ENCODE data around the gene POLG2.

Gene POLG2

GRCh38 chr17:64459284-64459747 is 37.5 kb downstream of the POLG2 start:
- no peaks in the 10 kb centered on the region for H3K27me3 ChIP-seq (ENCODE audit: insufficient read depth, poor library complexity, severe bottlenecking)
- no peaks in the 10 kb centered on the region for H3K9me3 ChIP-seq (ENCODE audit: severe bottlenecking)
- TF ChIP-seq, protein P1, sequence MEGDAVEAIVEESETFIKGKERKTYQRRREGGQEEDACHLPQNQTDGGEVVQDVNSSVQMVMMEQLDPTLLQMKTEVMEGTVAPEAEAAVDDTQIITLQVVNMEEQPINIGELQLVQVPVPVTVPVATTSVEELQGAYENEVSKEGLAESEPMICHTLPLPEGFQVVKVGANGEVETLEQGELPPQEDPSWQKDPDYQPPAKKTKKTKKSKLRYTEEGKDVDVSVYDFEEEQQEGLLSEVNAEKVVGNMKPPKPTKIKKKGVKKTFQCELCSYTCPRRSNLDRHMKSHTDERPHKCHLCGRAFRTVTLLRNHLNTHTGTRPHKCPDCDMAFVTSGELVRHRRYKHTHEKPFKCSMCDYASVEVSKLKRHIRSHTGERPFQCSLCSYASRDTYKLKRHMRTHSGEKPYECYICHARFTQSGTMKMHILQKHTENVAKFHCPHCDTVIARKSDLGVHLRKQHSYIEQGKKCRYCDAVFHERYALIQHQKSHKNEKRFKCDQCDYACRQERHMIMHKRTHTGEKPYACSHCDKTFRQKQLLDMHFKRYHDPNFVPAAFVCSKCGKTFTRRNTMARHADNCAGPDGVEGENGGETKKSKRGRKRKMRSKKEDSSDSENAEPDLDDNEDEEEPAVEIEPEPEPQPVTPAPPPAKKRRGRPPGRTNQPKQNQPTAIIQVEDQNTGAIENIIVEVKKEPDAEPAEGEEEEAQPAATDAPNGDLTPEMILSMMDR (IDR thresholded peaks at IDR 0.05; ENCODE audit: poor library complexity, severe bottlenecking): no peak
- H3K36me3 ChIP-seq (ENCODE audit: low read depth): no peaks in the 10 kb centered on the region
- ATAC-seq (ENCODE audit: low read depth) (peak; percentile 54), DNase-seq (ENCODE audit: low spot score) (no peak)
- no peak overlapping the region for H3K27ac ChIP-seq (ENCODE audit: poor library complexity, severe bottlenecking)
- H3K4me3 ChIP-seq (ENCODE audit: severe bottlenecking): no peak overlapping the region
- H3K4me1 ChIP-seq (ENCODE audit: insufficient read depth, poor library complexity, severe bottlenecking): no peaks in the 10 kb centered on the region

DNA sequence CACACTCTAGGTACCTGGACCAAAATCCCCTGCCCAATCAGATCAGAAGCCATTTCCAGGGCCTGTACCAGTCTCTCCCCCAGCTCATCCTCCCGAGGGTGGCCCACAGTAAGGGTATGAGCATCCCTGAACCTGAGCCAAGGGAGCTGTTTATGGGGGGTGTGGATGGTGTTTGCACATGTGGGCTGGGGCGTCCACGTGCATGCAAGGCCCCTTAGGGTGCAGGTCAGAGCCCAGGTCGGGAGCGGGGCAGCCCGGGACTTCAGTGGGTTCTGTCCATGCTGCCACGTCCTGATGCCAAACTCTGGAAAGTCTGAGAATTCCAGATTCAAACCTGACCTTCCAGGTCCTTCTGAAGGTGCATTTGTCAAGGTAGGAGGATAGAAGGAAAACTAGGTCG is 38.1 kb downstream of the POLG2 start:
- no peaks in the 10 kb centered on the region for H3K36me3 ChIP-seq (ENCODE audit: low read depth)
- H3K27me3 ChIP-seq (ENCODE audit: insufficient read depth, poor library complexity, severe bottlenecking): no peaks in the 10 kb centered on the region
- H3K27ac ChIP-seq (ENCODE audit: poor library complexity, severe bottlenecking): no peak overlapping the region
- no peak overlapping the region for H3K4me3 ChIP-seq (ENCODE audit: severe bottlenecking)
- DNase-seq (ENCODE audit: low spot score): no peak
- TF ChIP-seq, protein P1 (IDR thresholded peaks at IDR 0.05; ENCODE audit: poor library complexity, severe bottlenecking): no peak
- no peaks in the 10 kb centered on the region for H3K9me3 ChIP-seq (ENCODE audit: severe bottlenecking)
- ATAC-seq (ENCODE audit: low read depth): no peak
- H3K4me1 ChIP-seq (ENCODE audit: insufficient read depth, poor library complexity, severe bottlenecking): no peaks in the 10 kb centered on the region

GRCh38 chr17:64457156-64457555 is 39.7 kb downstream of the POLG2 start:
- ATAC-seq (ENCODE audit: low read depth) (no peak), DNase-seq (ENCODE audit: low spot score) (no peak)
- Histone ChIP-seq H3K36me3 (ENCODE audit: low read depth) (no peaks in the 10 kb centered on the region), H3K4me1 (ENCODE audit: insufficient read depth, poor library complexity, severe bottlenecking) (no peaks in the 10 kb centered on the region), H3K27me3 (ENCODE audit: insufficient read depth, poor library complexity, severe bottlenecking) (no peaks in the 10 kb centered on the region), H3K27ac (ENCODE audit: poor library complexity, severe bottlenecking) (no peak overlapping the region), H3K4me3 (ENCODE audit: severe bottlenecking) (no peak overlapping the region), H3K9me3 (ENCODE audit: severe bottlenecking) (no peaks in the 10 kb centered on the region)
- TF ChIP-seq, protein P1 (IDR thresholded peaks at IDR 0.05; ENCODE audit: poor library complexity, severe bottlenecking): no peak

- Histone ChIP-seq H3K4me3 (ENCODE audit: severe bottlenecking) (no peak overlapping the region), H3K27ac (ENCODE audit: poor library complexity, severe bottlenecking) (no peak overlapping the region), H3K27me3 (ENCODE audit: insufficient read depth, poor library complexity, severe bottlenecking) (no peaks in the 10 kb centered on the region), H3K4me1 (ENCODE audit: insufficient read depth, poor library complexity, severe bottlenecking) (no peaks in the 10 kb centered on the region), H3K9me3 (ENCODE audit: severe bottlenecking) (no peaks in the 10 kb centered on the region), H3K36me3 (ENCODE audit: low read depth) (no peaks in the 10 kb centered on the region)
- DNase-seq (ENCODE audit: low spot score): no peak
- TF ChIP-seq, protein P1 (IDR thresholded peaks at IDR 0.05; ENCODE audit: poor library complexity, severe bottlenecking): no peak
- no peak for ATAC-seq (ENCODE audit: low read depth)
Observed at GRCh38 chr17:64455993-64456885, 40.6 kb downstream of the POLG2 start.

DNA sequence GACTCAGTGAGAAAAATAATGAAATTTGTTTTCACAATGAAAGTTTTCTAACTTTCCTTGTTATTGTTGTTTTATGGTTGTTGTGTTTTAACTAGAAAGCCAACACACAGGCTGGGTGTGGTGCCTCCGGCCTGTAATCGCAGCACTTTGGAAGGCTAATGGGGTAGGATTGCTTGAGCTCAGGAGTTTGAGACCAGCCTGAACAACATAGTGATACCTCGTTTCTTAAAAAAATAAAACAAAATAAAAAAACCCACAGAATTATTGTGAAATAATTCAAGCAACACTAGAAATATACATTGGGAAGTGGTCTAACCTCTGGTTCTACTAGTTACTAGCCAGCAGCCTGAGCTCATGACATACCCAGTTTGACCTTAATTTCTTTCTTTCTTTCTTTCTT is 47.3 kb downstream of the POLG2 start:
- Histone ChIP-seq H3K27me3 (ENCODE audit: insufficient read depth, poor library complexity, severe bottlenecking) (no peaks in the 10 kb centered on the region), H3K36me3 (ENCODE audit: low read depth) (no peaks in the 10 kb centered on the region), H3K4me1 (ENCODE audit: insufficient read depth, poor library complexity, severe bottlenecking) (peaks cover 6% of the 10 kb centered on the region), H3K9me3 (ENCODE audit: severe bottlenecking) (no peaks in the 10 kb centered on the region), H3K27ac (ENCODE audit: poor library complexity, severe bottlenecking) (peak overlapping the region; percentile 39), H3K4me3 (ENCODE audit: severe bottlenecking) (no peak overlapping the region)
- ATAC-seq (ENCODE audit: low read depth): no peak
- no peak for DNase-seq (ENCODE audit: low spot score)
- TF ChIP-seq, protein P1 (IDR thresholded peaks at IDR 0.05; ENCODE audit: poor library complexity, severe bottlenecking): no peak
